PFSK-1 (cell line): ENCODE results near the gene CCL26.

ENCODE experiments used
- FOXP2 ChIP-seq: optimal IDR thresholded peaks from 2 replicates; pipeline ENCODE3; 2011; ENCODE audit warnings: borderline replicate concordance, control low read depth, inconsistent platforms; ENCODE audit not compliant: insufficient read depth; ENCODE audit errors: extremely low read length, extremely low read depth
- POLR2AphosphoS5 ChIP-seq: IDR thresholded peaks from 2 replicates; pipeline ENCODE4 v1.6.1; 2012; ENCODE audit warnings: low read depth, mild to moderate bottlenecking, control low read depth, low read length, moderate library complexity
- SIN3A ChIP-seq: IDR thresholded peaks from 2 replicates; pipeline ENCODE4 v1.6.1; 2012; ENCODE audit warnings: mild to moderate bottlenecking, low read length, moderate library complexity, borderline replicate concordance; ENCODE audit not compliant: insufficient read depth
- TAF1 ChIP-seq: IDR thresholded peaks from 2 replicates; pipeline ENCODE4 v1.6.1; 2012; ENCODE audit warnings: low read length, control low read depth, borderline replicate concordance; ENCODE audit not compliant: insufficient read depth
- TF ChIP-seq, protein P1 (sequence below), 2 experiments: IDR thresholded peaks; 2 replicates each; pipeline versions ENCODE4 v1.6.1 to v1.8.0; 2011 to 2012; ENCODE audit warnings: low read depth in 2 of 2, low read length in 2 of 2, control low read depth in 1 of 2, inconsistent platforms in 1 of 2, mild to moderate bottlenecking in 1 of 2, moderate library complexity in 1 of 2; ENCODE audit not compliant: insufficient read depth in 1 of 2

The CCL26 gene

GRCh38 chr7:75817116-75817515, 45.1 kb upstream of the CCL26 start:
- TF ChIP-seq FOXP2 = no peak
- TF ChIP-seq, protein P1, sequence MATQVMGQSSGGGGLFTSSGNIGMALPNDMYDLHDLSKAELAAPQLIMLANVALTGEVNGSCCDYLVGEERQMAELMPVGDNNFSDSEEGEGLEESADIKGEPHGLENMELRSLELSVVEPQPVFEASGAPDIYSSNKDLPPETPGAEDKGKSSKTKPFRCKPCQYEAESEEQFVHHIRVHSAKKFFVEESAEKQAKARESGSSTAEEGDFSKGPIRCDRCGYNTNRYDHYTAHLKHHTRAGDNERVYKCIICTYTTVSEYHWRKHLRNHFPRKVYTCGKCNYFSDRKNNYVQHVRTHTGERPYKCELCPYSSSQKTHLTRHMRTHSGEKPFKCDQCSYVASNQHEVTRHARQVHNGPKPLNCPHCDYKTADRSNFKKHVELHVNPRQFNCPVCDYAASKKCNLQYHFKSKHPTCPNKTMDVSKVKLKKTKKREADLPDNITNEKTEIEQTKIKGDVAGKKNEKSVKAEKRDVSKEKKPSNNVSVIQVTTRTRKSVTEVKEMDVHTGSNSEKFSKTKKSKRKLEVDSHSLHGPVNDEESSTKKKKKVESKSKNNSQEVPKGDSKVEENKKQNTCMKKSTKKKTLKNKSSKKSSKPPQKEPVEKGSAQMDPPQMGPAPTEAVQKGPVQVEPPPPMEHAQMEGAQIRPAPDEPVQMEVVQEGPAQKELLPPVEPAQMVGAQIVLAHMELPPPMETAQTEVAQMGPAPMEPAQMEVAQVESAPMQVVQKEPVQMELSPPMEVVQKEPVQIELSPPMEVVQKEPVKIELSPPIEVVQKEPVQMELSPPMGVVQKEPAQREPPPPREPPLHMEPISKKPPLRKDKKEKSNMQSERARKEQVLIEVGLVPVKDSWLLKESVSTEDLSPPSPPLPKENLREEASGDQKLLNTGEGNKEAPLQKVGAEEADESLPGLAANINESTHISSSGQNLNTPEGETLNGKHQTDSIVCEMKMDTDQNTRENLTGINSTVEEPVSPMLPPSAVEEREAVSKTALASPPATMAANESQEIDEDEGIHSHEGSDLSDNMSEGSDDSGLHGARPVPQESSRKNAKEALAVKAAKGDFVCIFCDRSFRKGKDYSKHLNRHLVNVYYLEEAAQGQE (IDR thresholded peaks at IDR 0.05; ENCODE audit: insufficient read depth in 1 of 2, low read depth in 2 of 2, low read length in 2 of 2) = no peak
- no peak for TF ChIP-seq TAF1
- no peak for TF ChIP-seq SIN3A
- TF ChIP-seq POLR2AphosphoS5 = no peak

- TF ChIP-seq POLR2AphosphoS5 = no peak
- no peak for TF ChIP-seq FOXP2
- TF ChIP-seq, protein P1 (IDR thresholded peaks at IDR 0.05; ENCODE audit: insufficient read depth in 1 of 2, low read depth in 2 of 2, low read length in 2 of 2) = no peak
- no peak for TF ChIP-seq SIN3A
- TF ChIP-seq TAF1 = no peak
Measured at GRCh38 chr7:75815418-75816064, 43.5 kb upstream of the CCL26 start.

- no peak for TF ChIP-seq TAF1
- TF ChIP-seq POLR2AphosphoS5 = no peak
- no peak for TF ChIP-seq SIN3A
- no peak for TF ChIP-seq FOXP2
- TF ChIP-seq, protein P1 (IDR thresholded peaks at IDR 0.05; ENCODE audit: insufficient read depth in 1 of 2, low read depth in 2 of 2, low read length in 2 of 2) = no peak
Measured at GRCh38 chr7:75814407-75814947, 42.5 kb upstream of the CCL26 start.

DNA sequence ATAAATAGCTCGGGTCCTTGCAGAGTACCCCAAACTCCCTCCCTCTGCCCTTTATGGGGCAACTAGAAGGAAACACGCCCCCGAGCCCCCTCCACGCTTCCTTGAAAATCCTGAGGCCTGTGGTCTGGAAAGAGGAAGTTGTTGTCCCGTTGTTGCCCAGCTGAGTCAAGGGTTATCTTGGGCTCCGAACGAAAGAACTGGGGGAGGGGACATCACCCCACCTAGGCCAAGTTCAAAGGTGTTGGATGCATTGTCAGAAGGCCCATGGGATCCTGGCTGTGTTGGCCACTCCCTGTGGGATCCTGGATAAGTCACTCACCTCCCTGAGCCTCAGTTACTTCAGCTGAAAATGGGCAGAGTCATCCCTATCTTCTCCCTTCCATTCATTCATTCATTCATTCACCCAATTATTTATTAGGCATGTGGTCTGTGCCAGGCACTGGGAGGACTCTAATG, 41.8 kb upstream of the CCL26 start, which contains the start of gene CCL24:
TSS of gene CCL24 (minus strand) at position 26 of the 456 bp plus-strand sequence. CDS start 91 bp downstream, outside the sequence.
- no peak for TF ChIP-seq POLR2AphosphoS5
- TF ChIP-seq TAF1 = no peak
- no peak for TF ChIP-seq FOXP2
- TF ChIP-seq, protein P1 (IDR thresholded peaks at IDR 0.05; ENCODE audit: insufficient read depth in 1 of 2, low read depth in 2 of 2, low read length in 2 of 2) = no peak
- no peak for TF ChIP-seq SIN3A
